ENCODE data around the gene RIPPLY3.

Gene RIPPLY3

GRCh38 chr21:37006486-37007291 is at the start of gene RIPPLY3:
TSS of gene RIPPLY3 (plus strand) at chr21:37006702. CDS start at chr21:37006773, 71 bp downstream.
- H3K27me3 ChIP-seq (ENCODE audit: low read depth, low read length): peaks cover 16% of the 10 kb centered on the region
- no peaks in the 10 kb centered on the region for H3K9me3 ChIP-seq (ENCODE audit: control insufficient read depth in 1 of 2, low read length in 2 of 2)
- peaks cover 0 to 20% of the 10 kb centered on the region in 2 donors for H3K4me1 ChIP-seq (ENCODE audit: control insufficient read depth in 1 of 2, insufficient read depth in 2 of 2, low read length in 2 of 2)
- H3K36me3 ChIP-seq (ENCODE audit: control insufficient read depth in 1 of 2, insufficient read depth in 2 of 2, low read length in 2 of 2): no peaks in the 10 kb centered on the region
- H3K4me3 ChIP-seq (ENCODE audit: low read depth in 1 of 2, low read length in 2 of 2): peak within 1 kb of the TSS; percentile 16 to 60
- no peak within 1 kb of the TSS for H3K27ac ChIP-seq (ENCODE audit: low read length)

GRCh38 chr21:36959020-36959835 is 47.3 kb upstream of the RIPPLY3 start:
- no peaks in the 10 kb centered on the region for H3K4me1 ChIP-seq (ENCODE audit: control insufficient read depth in 1 of 2, insufficient read depth in 2 of 2, low read length in 2 of 2)
- no peaks in the 10 kb centered on the region for H3K27me3 ChIP-seq (ENCODE audit: low read depth, low read length)
- no peak overlapping the region for H3K27ac ChIP-seq (ENCODE audit: low read length)
- H3K4me3 ChIP-seq (ENCODE audit: low read depth in 1 of 2, low read length in 2 of 2): no peak overlapping the region
- H3K9me3 ChIP-seq (ENCODE audit: control insufficient read depth in 1 of 2, low read length in 2 of 2): no peaks in the 10 kb centered on the region
- peaks cover 4 to 18% of the 10 kb centered on the region in 2 donors for H3K36me3 ChIP-seq (ENCODE audit: control insufficient read depth in 1 of 2, insufficient read depth in 2 of 2, low read length in 2 of 2)

- peaks cover 4 to 5% of the 10 kb centered on the region in 2 donors for H3K4me1 ChIP-seq (ENCODE audit: control insufficient read depth in 1 of 2, insufficient read depth in 2 of 2, low read length in 2 of 2)
- no peak overlapping the region for H3K27ac ChIP-seq (ENCODE audit: low read length)
- no peaks in the 10 kb centered on the region for H3K27me3 ChIP-seq (ENCODE audit: low read depth, low read length)
- no peaks in the 10 kb centered on the region for H3K9me3 ChIP-seq (ENCODE audit: control insufficient read depth in 1 of 2, low read length in 2 of 2)
- peaks cover 4 to 16% of the 10 kb centered on the region in 2 donors for H3K36me3 ChIP-seq (ENCODE audit: control insufficient read depth in 1 of 2, insufficient read depth in 2 of 2, low read length in 2 of 2)
- H3K4me3 ChIP-seq (ENCODE audit: low read depth in 1 of 2, low read length in 2 of 2): no peak overlapping the region
These were observed 45.7 kb upstream of the RIPPLY3 start for GRCh38 chr21:36960676-36961284.

- H3K27ac ChIP-seq (ENCODE audit: low read length): no peak overlapping the region
- H3K4me1 ChIP-seq (ENCODE audit: control insufficient read depth in 1 of 2, insufficient read depth in 2 of 2, low read length in 2 of 2): peaks cover 5 to 6% of the 10 kb centered on the region in 2 donors
These were observed 44.3 kb upstream of the RIPPLY3 start for GRCh38 chr21:36962098-36962780.

GRCh38 chr21:36964398-36964797 is 42.1 kb upstream of the RIPPLY3 start:
- Histone ChIP-seq H3K36me3 (ENCODE audit: control insufficient read depth in 1 of 2, insufficient read depth in 2 of 2, low read length in 2 of 2) (peaks cover 4 to 11% of the 10 kb centered on the region in 2 donors), H3K9me3 (ENCODE audit: control insufficient read depth in 1 of 2, low read length in 2 of 2) (no peaks in the 10 kb centered on the region), H3K4me1 (ENCODE audit: control insufficient read depth in 1 of 2, insufficient read depth in 2 of 2, low read length in 2 of 2) (peaks cover 5 to 6% of the 10 kb centered on the region in 2 donors), H3K27ac (ENCODE audit: low read length) (no peak overlapping the region), H3K27me3 (ENCODE audit: low read depth, low read length) (no peaks in the 10 kb centered on the region), H3K4me3 (ENCODE audit: low read depth in 1 of 2, low read length in 2 of 2) (no peak overlapping the region)

More at GRCh38 chr21:36962098-36962780, 44.3 kb upstream of the RIPPLY3 start:
- Histone ChIP-seq H3K4me3 (ENCODE audit: low read depth in 1 of 2, low read length in 2 of 2) (no peak overlapping the region), H3K36me3 (ENCODE audit: control insufficient read depth in 1 of 2, insufficient read depth in 2 of 2, low read length in 2 of 2) (peaks cover 4 to 11% of the 10 kb centered on the region in 2 donors), H3K9me3 (ENCODE audit: control insufficient read depth in 1 of 2, low read length in 2 of 2) (no peaks in the 10 kb centered on the region), H3K27me3 (ENCODE audit: low read depth, low read length) (no peaks in the 10 kb centered on the region)

GRCh38 chr21:36964827-36965719 is 41.4 kb upstream of the RIPPLY3 start:
- Histone ChIP-seq H3K4me3 (ENCODE audit: low read depth in 1 of 2, low read length in 2 of 2) (peak overlapping the region; percentile 55 to 65), H3K27ac (ENCODE audit: low read length) (no peak overlapping the region), H3K27me3 (ENCODE audit: low read depth, low read length) (no peaks in the 10 kb centered on the region), H3K9me3 (ENCODE audit: control insufficient read depth in 1 of 2, low read length in 2 of 2) (no peaks in the 10 kb centered on the region), H3K4me1 (ENCODE audit: control insufficient read depth in 1 of 2, insufficient read depth in 2 of 2, low read length in 2 of 2) (peaks cover 5 to 6% of the 10 kb centered on the region in 2 donors), H3K36me3 (ENCODE audit: control insufficient read depth in 1 of 2, insufficient read depth in 2 of 2, low read length in 2 of 2) (peaks cover 4 to 10% of the 10 kb centered on the region in 2 donors)

GRCh38 chr21:36965720-36966065 is 40.8 kb upstream of the RIPPLY3 start:
- Histone ChIP-seq H3K36me3 (ENCODE audit: control insufficient read depth in 1 of 2, insufficient read depth in 2 of 2, low read length in 2 of 2) (peaks cover 3 to 4% of the 10 kb centered on the region in 2 donors), H3K27ac (ENCODE audit: low read length) (no peak overlapping the region), H3K27me3 (ENCODE audit: low read depth, low read length) (no peaks in the 10 kb centered on the region), H3K4me1 (ENCODE audit: control insufficient read depth in 1 of 2, insufficient read depth in 2 of 2, low read length in 2 of 2) (peaks cover 5 to 6% of the 10 kb centered on the region in 2 donors), H3K4me3 (ENCODE audit: low read depth in 1 of 2, low read length in 2 of 2) (peak overlapping the region; percentile 55 to 65), H3K9me3 (ENCODE audit: control insufficient read depth in 1 of 2, low read length in 2 of 2) (no peaks in the 10 kb centered on the region)

- Histone ChIP-seq H3K27me3 (ENCODE audit: low read depth, low read length) (no peaks in the 10 kb centered on the region), H3K36me3 (ENCODE audit: control insufficient read depth in 1 of 2, insufficient read depth in 2 of 2, low read length in 2 of 2) (no peaks in the 10 kb centered on the region), H3K4me3 (ENCODE audit: low read depth in 1 of 2, low read length in 2 of 2) (peak within 1 kb of the TSS; percentile 55 to 65), H3K27ac (ENCODE audit: low read length) (peak within 1 kb of the TSS; percentile 23), H3K9me3 (ENCODE audit: control insufficient read depth in 1 of 2, low read length in 2 of 2) (no peaks in the 10 kb centered on the region), H3K4me1 (ENCODE audit: control insufficient read depth in 1 of 2, insufficient read depth in 2 of 2, low read length in 2 of 2) (peaks cover 5 to 6% of the 10 kb centered on the region in 2 donors)
These were observed 40.3 kb upstream of the RIPPLY3 start, which contains the start of gene HLCS for GRCh38 chr21:36966066-36966820. TSS of gene HLCS (minus strand) at chr21:36966669. CDS start at chr21:36966638, 31 bp downstream.

GRCh38 chr21:36966821-36967768 is 39.4 kb upstream of the RIPPLY3 start:
- Histone ChIP-seq H3K4me3 (ENCODE audit: low read depth in 1 of 2, low read length in 2 of 2) (peak overlapping the region; percentile 53 to 60), H3K27me3 (ENCODE audit: low read depth, low read length) (no peaks in the 10 kb centered on the region), H3K36me3 (ENCODE audit: control insufficient read depth in 1 of 2, insufficient read depth in 2 of 2, low read length in 2 of 2) (no peaks in the 10 kb centered on the region), H3K4me1 (ENCODE audit: control insufficient read depth in 1 of 2, insufficient read depth in 2 of 2, low read length in 2 of 2) (peaks cover 5 to 6% of the 10 kb centered on the region in 2 donors), H3K27ac (ENCODE audit: low read length) (peak overlapping the region; percentile 23), H3K9me3 (ENCODE audit: control insufficient read depth in 1 of 2, low read length in 2 of 2) (no peaks in the 10 kb centered on the region)
